IMR-90 (cell line): ENCODE results near the gene CEP76. TPM values are rescaled to one million over a fixed set of nuclear protein-coding genes. Genes with fewer than 3 reads are reported as not detected.

Experiments used
- ATAC-seq: fragments of 200-7000 bp; cut with Tn5 transposase; 2 replicates; pipeline ENCODE4 v1.9.1; 2020; ENCODE audit warnings: low read depth, mild to moderate bottlenecking, moderate library complexity
- BruUV-seq: library from RNA; stranded (reverse); fragments of 400-500 nt; replicated peaks from 2 replicates; lab custom pipeline; 2021; lab: Mats Ljungman, UMichigan
- CTCF ChIA-PET: fragments of 300-600 bp; formaldehyde crosslinking; extraction: SDS; loops from one replicate; lab custom pipeline; 2021; ENCODE audit warnings: antibody characterized with exemption; lab: Yijun Ruan, JAX
- POLR2A ChIA-PET: fragments of 300-600 bp; sonication (Branson Sonifier 250); formaldehyde crosslinking; loops from one replicate; lab custom pipeline; 2022; ENCODE audit warnings: antibody characterized with exemption; ENCODE audit not compliant: unreplicated experiment; lab: Charles Lee
- DNase-seq: peaks from one replicate; pipeline ENCODE4 v3.0.0; 2013
- H2AFZ ChIP-seq: replicated peaks from 2 replicates; pipeline ENCODE3; 2013; ENCODE audit warnings: low read length, mild to moderate bottlenecking; ENCODE audit not compliant: poor library complexity
- H2AK5ac ChIP-seq: 2 replicates; pipeline ENCODE4 v1.6.1; 2013; ENCODE audit warnings: low read depth, low read length, inconsistent platforms
- H2AK9ac ChIP-seq: replicated peaks from 2 replicates; pipeline ENCODE3; 2013; ENCODE audit warnings: mild to moderate bottlenecking, low read depth, low read length, moderate library complexity; ENCODE audit not compliant: poor library complexity
- H2BK120ac ChIP-seq: 2 replicates; pipeline ENCODE4 v1.6.1; 2013; ENCODE audit warnings: low read depth, low read length, inconsistent platforms
- H2BK15ac ChIP-seq: 3 replicates; pipeline ENCODE4 v1.6.1; 2013; ENCODE audit warnings: low read depth, low read length, inconsistent platforms
- H2BK20ac ChIP-seq: 2 replicates; pipeline ENCODE4 v1.6.1; 2013; ENCODE audit warnings: low read depth, mild to moderate bottlenecking, inconsistent platforms, low read length, moderate library complexity
- H2BK5ac ChIP-seq: 2 replicates; pipeline ENCODE4 v1.6.1; 2013; ENCODE audit warnings: mild to moderate bottlenecking, low read depth, low read length, inconsistent platforms; ENCODE audit not compliant: poor library complexity, severe bottlenecking
- H3K14ac ChIP-seq: replicated peaks from 2 replicates; pipeline ENCODE4 v1.6.1; 2013; ENCODE audit warnings: low read depth, low read length, inconsistent platforms
- H3K18ac ChIP-seq: 2 replicates; pipeline ENCODE4 v1.6.1; 2013; ENCODE audit warnings: low read depth, low read length, control low read depth
- H3K23ac ChIP-seq: 2 replicates; pipeline ENCODE4 v1.6.1; 2013; ENCODE audit warnings: low read depth, low read length, inconsistent platforms
- H3K27ac ChIP-seq: 2 replicates; pipeline ENCODE4 v1.5.1; 2013; ENCODE audit warnings: mild to moderate bottlenecking, control low read depth, low read length; ENCODE audit not compliant: insufficient read depth
- H3K27me3 ChIP-seq: 2 replicates; pipeline ENCODE4 v1.6.1; 2013; ENCODE audit warnings: low read length; ENCODE audit not compliant: control insufficient read depth, insufficient read depth
- H3K36me3 ChIP-seq: 2 replicates; pipeline ENCODE4 v1.6.1; 2013; ENCODE audit warnings: low read length, mixed read lengths; ENCODE audit not compliant: control insufficient read depth, insufficient read depth
- H3K4ac ChIP-seq: 2 replicates; pipeline ENCODE4 v1.6.1; 2013; ENCODE audit warnings: low read depth, low read length, inconsistent platforms
- H3K4me1 ChIP-seq: 2 replicates; pipeline ENCODE4 v1.6.1; 2013; ENCODE audit warnings: low read length, mixed read lengths; ENCODE audit not compliant: control insufficient read depth, insufficient read depth
- H3K4me2 ChIP-seq: 2 replicates; pipeline ENCODE4 v1.6.1; 2013; ENCODE audit warnings: low read depth, mild to moderate bottlenecking, control low read depth, low read length, moderate library complexity
- H3K4me3 ChIP-seq: 2 replicates; pipeline ENCODE4 v1.5.1; 2013; ENCODE audit warnings: low read depth, mild to moderate bottlenecking, control low read depth, low read length, moderate library complexity; ENCODE audit not compliant: insufficient read depth
- H3K56ac ChIP-seq: 2 replicates; pipeline ENCODE4 v1.6.1; 2013; ENCODE audit warnings: low read length, inconsistent platforms; ENCODE audit not compliant: insufficient read depth; ENCODE audit errors: extremely low read depth
- H3K79me1 ChIP-seq, 2 experiments: 2 replicates each; pipeline ENCODE4 v1.6.1; 2013; ENCODE audit warnings: low read length in 2 of 2, inconsistent platforms in 1 of 2, low read depth in 1 of 2
- H3K9ac ChIP-seq: 2 replicates; pipeline ENCODE4 v1.6.1; 2013; ENCODE audit warnings: low read depth, low read length, control low read depth
- H3K9me1 ChIP-seq: 2 replicates; pipeline ENCODE4 v1.6.1; 2013; ENCODE audit warnings: low read length, inconsistent platforms; ENCODE audit not compliant: insufficient read depth
- H3K9me3 ChIP-seq: 2 replicates; pipeline ENCODE4 v1.6.1; 2013; ENCODE audit warnings: low read length; ENCODE audit not compliant: control insufficient read depth, insufficient read depth
- H4K20me1 ChIP-seq: 2 replicates; pipeline ENCODE4 v1.6.1; 2013; ENCODE audit warnings: low read length, inconsistent platforms; ENCODE audit not compliant: insufficient read depth
- H4K5ac ChIP-seq: 2 replicates; pipeline ENCODE4 v1.6.1; 2013; ENCODE audit warnings: mild to moderate bottlenecking, low read depth, low read length, control low read depth
- H4K8ac ChIP-seq, 2 experiments: 2 replicates each; pipeline ENCODE4 v1.6.1; 2013; ENCODE audit warnings: low read depth in 2 of 2, low read length in 2 of 2, control low read depth in 1 of 2, inconsistent platforms in 1 of 2
- H4K91ac ChIP-seq: 2 replicates; pipeline ENCODE4 v1.6.1; 2013; ENCODE audit warnings: low read depth, low read length, inconsistent platforms; ENCODE audit not compliant: insufficient read depth
- MAZ ChIP-seq: IDR thresholded peaks from 2 replicates; pipeline ENCODE4 v1.6.1; 2012; ENCODE audit warnings: low read depth, mild to moderate bottlenecking, low read length, improper control_type of control experiment, moderate library complexity, borderline replicate concordance
- MXI1 ChIP-seq: IDR thresholded peaks from 2 replicates; pipeline ENCODE4 v1.6.1; 2012; ENCODE audit warnings: low read depth, mild to moderate bottlenecking, low read length, moderate library complexity, borderline replicate concordance
- NFE2L2 ChIP-seq: fragments of 150-350 bp; IDR thresholded peaks from 2 replicates; pipeline ENCODE4 v1.6.1; 2016; ENCODE audit warnings: low read depth, mild to moderate bottlenecking, low read length
- POLR2A ChIP-seq: IDR thresholded peaks from 2 replicates; pipeline ENCODE4 v1.6.1; 2012; ENCODE audit warnings: mild to moderate bottlenecking, low read depth, low read length
- RFX5 ChIP-seq: IDR thresholded peaks from 2 replicates; pipeline ENCODE4 v1.8.0; 2012; ENCODE audit warnings: low read depth, mild to moderate bottlenecking, low read length, moderate library complexity
- SMC3 ChIP-seq: fragments of 150-350 bp; IDR thresholded peaks from 2 replicates; pipeline ENCODE4 v1.6.1; 2016; ENCODE audit warnings: low read depth, mild to moderate bottlenecking, antibody characterized with exemption, low read length, moderate library complexity
- WGBS, 2 experiments: methylation state at CpG; one replicate each; pipeline versions ENCODE4 v1.1.5 to v1.1.7; 2013; ENCODE audit warnings: missing lambda C conversion rate in 2 of 2; ENCODE audit not compliant: insufficient read length in 1 of 2; ENCODE audit errors: extremely low coverage in 2 of 2; 5-methylcytosine and 5-hydroxymethylcytosine counted together
- dilution Hi-C: fragments of 300-500 bp; cut with HindIII; formaldehyde crosslinking; loops from one replicate; pipeline ENCODE4 v1.14.3; 2018; ENCODE audit warnings: low sequenced_read_pairs; ENCODE audit not compliant: unreplicated experiment
- in situ Hi-C: fragments of 300-500 bp; cut with MboI; formaldehyde crosslinking; loops from 3 replicates; pipeline ENCODE4 v1.14.3; 2019; ENCODE audit warnings: low sequenced_read_pairs, inconsistent platforms, mixed read lengths
- intact Hi-C: fragments of 100-400 bp; cut with micrococcal nuclease; formaldehyde crosslinking; loops from 2 replicates; pipeline ENCODE4 v1.10.0; 2022
- polyA plus RNA-seq, 3 experiments: library from polyadenylated mRNA; depleted of rRNA; stranded (reverse); fragments of >200 nt; gene quantifications; 2 replicates each; pipeline ENCODE4 v1.2.3, GENCODE V29; 2012; ENCODE audit warnings: low replicate concordance in 1 of 3
- total RNA-seq: library from RNA; depleted of rRNA; stranded (reverse); fragments of >200 nt; gene quantifications from 2 replicates; pipeline ENCODE4 v1.2.3, GENCODE V29; 2012

CEP76 gene
- total and polyA plus RNA-seq, 2 of the 4 experiments (the other 2 are of a cell fraction) = 5.1 to 8.1 TPM

DNA sequence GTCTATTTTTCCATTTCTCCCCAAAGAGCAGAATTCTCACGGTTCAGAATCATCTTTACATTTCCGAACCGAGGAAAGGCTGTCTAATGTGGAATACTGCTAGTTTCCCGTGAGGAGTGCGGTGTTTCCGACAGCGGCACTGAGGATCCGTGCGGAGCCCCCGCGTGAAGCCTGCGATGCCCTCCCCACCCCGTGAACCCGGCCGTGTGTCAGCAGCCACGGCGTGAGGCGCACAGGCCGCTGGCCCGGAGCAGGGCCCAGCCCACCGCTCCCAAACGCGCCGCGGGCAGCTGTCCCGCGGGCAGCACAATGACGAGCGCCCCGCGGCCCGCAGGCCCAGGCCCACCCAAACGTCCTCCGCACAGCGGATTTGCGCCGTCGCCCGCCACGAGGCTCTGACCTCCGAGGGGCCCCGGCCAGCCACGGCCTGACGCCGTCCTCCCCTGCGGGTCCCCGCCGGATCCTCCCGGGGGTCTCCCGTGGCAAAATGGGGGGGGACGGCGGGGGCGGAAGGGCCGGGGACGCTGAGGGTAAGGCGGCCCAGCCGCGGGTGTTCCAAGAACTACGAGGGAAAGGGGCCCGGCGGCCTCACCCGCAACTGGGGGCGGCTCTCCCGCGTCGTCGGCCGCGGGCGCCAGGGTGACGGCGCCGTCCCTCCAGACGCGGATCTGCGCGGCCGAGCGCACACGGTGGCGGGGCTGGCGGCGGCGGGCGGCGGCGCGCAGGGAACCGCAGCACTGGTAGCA lies 45.4 kb downstream of the CEP76 start:
- DNase-seq = peak; percentile 48
- intact Hi-C loops (loop anchor here (5.0 kb wide), 2 partner anchors 250 to 280 kb away; partner anchors contain the start of genes AFG3L2 and PRELID3A), dilution Hi-C loops (no loop called here), in situ Hi-C loops (no loop called here)
- peak overlapping the region; percentile 62 for H4K91ac ChIP-seq
- peak overlapping the region; percentile 47 for H3K56ac ChIP-seq
- H3K27ac ChIP-seq = peak overlapping the region; percentile 69
- H2AK9ac ChIP-seq = peak overlapping the region; percentile 95
- ATAC-seq = peak; percentile 58
- H4K8ac ChIP-seq = peak overlapping the region in 1 of 2 experiments; percentile 85; a peak in 2 of 4 replicates
- peak overlapping the region; percentile 88 for H3K9ac ChIP-seq
- ChIA-PET CTCF (interaction anchor here (0.5 kb wide), 1 partner anchor 326 kb away, joined by 4 read pairs; no protein-coding TSS in a partner anchor), POLR2A (no interaction called here)
- H2BK120ac ChIP-seq = 0 out of 2 replicates have a peak overlapping the region, but pooled peaks have one; percentile 27
- no peaks in the 10 kb centered on the region for H3K36me3 ChIP-seq
- H4K20me1 ChIP-seq = peaks cover 21% of the 10 kb centered on the region
- H3K4me2 ChIP-seq = peak overlapping the region; percentile 90
- no peaks in the 10 kb centered on the region for H3K9me3 ChIP-seq
- H3K4me1 ChIP-seq = peaks cover 4% of the 10 kb centered on the region
- H4K5ac ChIP-seq = 0 out of 2 replicates have a peak overlapping the region, but pooled peaks have one; percentile 41
- H3K4ac ChIP-seq = peak overlapping the region; percentile 87
- H2BK15ac ChIP-seq = peak overlapping the region; percentile 30; the same call in 1 of the 3 replicates
- no peak overlapping the region for H2AK5ac ChIP-seq
- H2BK5ac ChIP-seq = peak overlapping the region; percentile 70
- H3K79me1 ChIP-seq = peaks cover 0 to 28% of the 10 kb centered on the region in 2 experiments; a peak in 2 of 4 replicates
- peak overlapping the region; percentile 64 for H3K18ac ChIP-seq
- H2BK20ac ChIP-seq = no peak overlapping the region
- TF ChIP-seq SMC3 (no peak), MAZ (peak; percentile 25; the same call in 1 of the 2 replicates), RFX5 (no peak), POLR2A (peak; percentile 71), MXI1 (peak; percentile 66; the same call in 1 of the 2 replicates), NFE2L2 (no peak)
- no peaks in the 10 kb centered on the region for H3K27me3 ChIP-seq
- peaks cover 5% of the 10 kb centered on the region for H3K9me1 ChIP-seq
- 4% methylated on average over 21 of the region's 89 CpGs; no CpG with 5 or more reads in 1 of the 2 experiments for WGBS, 2 experiments
- peak overlapping the region; percentile 91 for H3K4me3 ChIP-seq
- peak overlapping the region; percentile 96 for H3K23ac ChIP-seq
- H2AFZ ChIP-seq = peak overlapping the region; percentile 95
- peak overlapping the region; percentile 98 for H3K14ac ChIP-seq
- no TSS peak for BruUV-seq
